GM18502 (cell line): ENCODE measurements around the gene BAZ1B.
"Not testable (repeated sequence)": the region's sequence is repeated elsewhere in the genome, so short reads cannot be mapped to it uniquely, and the experiment has no call there.

ENCODE experiments used
- ATAC-seq: cut with Tn5 transposase; IDR thresholded peaks from one replicate; pipeline ENCODE4 v1.9.1; 2021; ENCODE audit warnings: mild to moderate bottlenecking; ENCODE audit not compliant: unreplicated experiment, poor library complexity

Gene BAZ1B

DNA sequence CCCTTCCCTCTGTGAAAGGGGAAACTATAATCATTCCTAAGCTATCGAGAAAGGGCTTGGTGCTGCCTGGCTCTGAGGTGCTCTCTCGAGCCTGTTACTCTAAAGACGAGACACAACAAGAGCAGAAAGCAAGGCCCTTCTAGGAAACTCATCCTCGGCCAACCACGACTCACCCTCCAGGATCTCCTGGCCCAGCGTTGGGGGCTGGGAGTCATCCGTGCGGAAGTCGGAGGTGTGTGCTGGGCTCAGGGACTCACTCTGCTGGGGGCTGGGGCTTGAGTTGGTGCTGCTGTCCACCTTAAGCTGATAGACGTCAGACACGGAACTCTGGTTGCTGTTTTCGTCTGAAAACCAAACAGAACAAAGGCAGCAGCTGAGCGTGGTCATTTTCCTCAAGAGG is 17.6 kb upstream of the BAZ1B start:
- no peak for ATAC-seq

- ATAC-seq, result not testable (repeated sequence)
Observed at GRCh38 chr7:73538510-73538909, 16.4 kb upstream of the BAZ1B start.

- ATAC-seq, result no peak
Observed at GRCh38 chr7:73537051-73537450, 15.0 kb upstream of the BAZ1B start.

GRCh38 chr7:73536479-73536878 is 14.4 kb upstream of the BAZ1B start:
- no peak for ATAC-seq

GRCh38 chr7:73535918-73536317 is 13.8 kb upstream of the BAZ1B start:
- ATAC-seq, result not testable (repeated sequence)

DNA sequence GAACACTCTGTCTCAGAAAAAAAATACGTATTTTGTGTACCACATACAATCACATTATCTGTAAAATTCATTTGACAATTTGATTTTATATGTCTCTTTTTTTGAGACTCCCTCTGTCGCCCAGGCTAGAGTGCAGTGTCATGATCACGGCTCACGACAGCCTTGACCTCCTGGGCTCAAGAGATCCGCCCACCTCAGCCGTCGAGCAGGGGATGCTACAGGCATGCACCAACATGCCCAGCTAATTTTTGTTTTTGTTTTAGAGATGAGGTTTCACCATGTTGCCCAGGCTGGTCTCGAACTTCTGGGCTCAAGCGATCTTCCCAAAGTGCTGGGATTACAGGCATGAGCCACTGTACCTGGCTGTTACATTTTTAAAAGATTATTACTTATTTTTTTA is 11.6 kb upstream of the BAZ1B start:
- no peak for ATAC-seq

- ATAC-seq, result no peak
Observed at GRCh38 chr7:73532224-73532623, 10.1 kb upstream of the BAZ1B start.

DNA sequence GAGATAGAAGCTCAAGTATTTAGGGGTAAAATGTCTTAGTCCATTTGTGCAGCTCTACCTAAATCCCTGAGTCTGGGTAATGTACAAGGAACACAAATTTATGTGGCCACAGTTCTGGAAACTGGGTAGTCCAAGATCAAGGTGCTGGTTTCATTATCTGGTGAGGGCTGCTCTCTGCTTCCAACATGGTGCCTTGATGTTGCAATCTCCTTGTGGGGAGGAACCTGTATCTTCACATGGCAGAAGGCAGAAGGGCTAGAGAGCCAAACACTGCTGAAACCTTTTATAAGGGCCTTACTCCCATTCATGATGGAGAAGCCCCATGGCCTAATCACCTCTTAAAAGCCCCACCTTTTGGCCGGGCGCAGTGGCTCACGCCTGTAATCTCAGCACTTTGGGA is 8.7 kb upstream of the BAZ1B start:
- no peak for ATAC-seq

DNA sequence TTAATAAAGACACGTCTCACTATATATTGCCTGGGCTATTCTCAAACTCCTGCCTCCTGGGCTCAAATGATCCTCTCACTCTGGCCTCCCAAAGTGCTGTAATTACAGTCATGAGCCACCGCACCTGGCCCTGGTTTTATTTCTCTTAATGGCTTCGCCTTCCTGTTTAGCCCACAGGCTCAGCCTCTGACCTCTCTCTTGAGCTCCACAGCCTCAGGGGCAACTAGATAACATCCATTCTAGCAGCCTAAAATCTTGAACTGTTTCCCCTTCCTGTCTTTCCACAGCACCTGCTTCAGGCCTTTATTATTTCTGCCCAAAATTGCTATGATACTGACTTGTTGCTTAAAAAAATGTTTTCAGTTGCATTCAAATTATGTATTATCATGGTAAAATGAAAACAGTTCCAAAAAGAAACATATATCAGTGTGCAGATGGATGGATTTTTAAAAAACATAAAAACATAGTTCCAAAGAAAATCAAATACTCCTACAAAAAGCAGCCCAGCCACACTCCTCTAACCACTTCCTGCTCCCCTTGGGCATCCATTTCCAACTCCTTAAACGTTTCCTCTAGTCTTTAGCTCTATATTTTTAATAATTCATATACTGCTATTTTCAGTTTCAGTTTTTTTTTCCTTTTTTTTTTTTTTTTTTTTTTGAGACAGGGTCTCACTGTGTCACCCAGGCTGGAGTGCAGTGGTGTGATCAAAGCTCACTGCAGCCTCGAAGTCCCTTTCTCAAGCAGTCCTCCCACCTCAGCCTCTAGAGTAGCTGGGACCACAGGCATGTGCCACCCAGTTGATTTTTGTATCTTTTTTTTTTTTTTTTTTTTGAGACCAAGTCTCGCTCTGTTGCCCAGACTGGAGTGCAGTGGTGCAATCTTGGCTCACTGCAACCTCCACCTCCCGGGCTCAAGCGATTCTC is 5.1 kb upstream of the BAZ1B start:
- no peak for ATAC-seq

DNA sequence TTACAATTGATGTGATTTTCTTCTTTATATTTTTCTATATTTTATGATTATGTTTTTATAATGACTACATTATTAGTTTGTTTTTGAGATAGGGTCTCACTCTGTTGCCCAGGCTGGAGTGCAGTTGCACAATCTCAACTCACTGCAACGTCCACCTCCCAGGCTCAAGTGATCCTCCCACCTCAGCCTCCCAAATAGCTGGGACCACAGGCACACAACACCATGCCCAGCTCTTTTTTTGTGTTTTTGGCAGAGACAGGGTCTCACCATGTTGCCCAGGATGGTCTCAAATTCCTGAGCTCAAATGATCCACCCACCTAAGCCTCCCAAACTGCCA is 4.0 kb upstream of the BAZ1B start:
- not testable (repeated sequence) for ATAC-seq

GRCh38 chr7:73521636-73522104 is 423 bp downstream of the BAZ1B start:
- ATAC-seq, result peak; percentile 50

GRCh38 chr7:73520673-73521635 is 1.1 kb downstream of the BAZ1B start:
- ATAC-seq, result no peak

- ATAC-seq, result no peak
Observed at GRCh38 chr7:73519867-73520672, 2.0 kb downstream of the BAZ1B start.

DNA sequence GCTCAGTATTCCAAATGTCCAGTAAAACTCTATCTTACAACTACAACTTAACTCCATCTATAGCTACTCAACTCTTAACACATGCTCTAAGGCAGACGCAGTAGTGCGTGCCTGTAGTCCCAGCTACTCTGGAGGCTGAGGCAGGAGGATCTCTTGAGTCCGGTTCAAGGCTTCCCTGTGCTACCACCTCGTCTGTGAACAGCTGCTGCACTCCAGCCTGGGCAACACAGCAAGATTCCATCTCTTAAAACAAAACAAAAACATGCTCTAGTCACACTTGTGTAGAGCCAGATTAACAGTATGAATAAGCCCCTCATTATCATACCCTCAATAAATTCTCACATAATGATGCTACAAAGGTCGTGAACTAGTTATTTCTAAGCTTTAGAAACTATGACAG is 3.6 kb downstream of the BAZ1B start:
- no peak for ATAC-seq

DNA sequence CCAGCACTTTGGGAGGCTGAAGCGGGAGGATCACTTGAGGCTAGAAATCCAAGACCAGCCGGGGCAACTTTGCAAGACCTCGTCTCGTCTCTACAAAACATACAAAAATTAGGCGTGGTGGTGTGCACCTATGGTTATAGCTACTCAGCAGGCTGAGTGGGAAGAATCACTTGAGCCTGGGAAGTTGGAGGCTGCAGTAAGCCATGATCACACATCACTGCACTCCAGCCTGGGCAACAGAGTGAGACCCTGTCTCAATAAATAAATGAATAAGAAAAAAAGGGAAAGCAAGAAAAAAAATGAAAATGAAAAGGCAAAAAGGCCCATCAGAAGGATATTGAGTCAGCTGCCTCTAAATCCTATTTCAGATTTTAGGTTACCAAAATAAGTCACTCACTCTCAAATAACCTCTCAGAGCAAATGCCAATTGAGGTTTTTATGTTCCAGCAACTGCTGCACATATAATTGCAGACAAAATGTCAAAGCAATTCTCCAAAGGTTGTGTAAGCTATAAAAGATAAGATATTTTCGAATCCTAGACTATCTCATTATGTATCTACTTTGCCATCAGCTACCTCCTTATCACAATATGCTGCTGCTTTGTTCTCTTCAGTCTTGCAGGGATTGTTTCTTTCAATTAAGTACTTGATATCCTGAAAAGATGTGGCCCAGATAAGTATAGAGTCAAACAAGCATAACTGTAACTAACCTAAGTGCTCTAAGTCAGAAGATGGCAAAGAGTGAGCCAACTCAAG is 4.7 kb downstream of the BAZ1B start:
- no peak for ATAC-seq

- no peak for ATAC-seq
Observed at GRCh38 chr7:73515178-73515577, 6.9 kb downstream of the BAZ1B start.

DNA sequence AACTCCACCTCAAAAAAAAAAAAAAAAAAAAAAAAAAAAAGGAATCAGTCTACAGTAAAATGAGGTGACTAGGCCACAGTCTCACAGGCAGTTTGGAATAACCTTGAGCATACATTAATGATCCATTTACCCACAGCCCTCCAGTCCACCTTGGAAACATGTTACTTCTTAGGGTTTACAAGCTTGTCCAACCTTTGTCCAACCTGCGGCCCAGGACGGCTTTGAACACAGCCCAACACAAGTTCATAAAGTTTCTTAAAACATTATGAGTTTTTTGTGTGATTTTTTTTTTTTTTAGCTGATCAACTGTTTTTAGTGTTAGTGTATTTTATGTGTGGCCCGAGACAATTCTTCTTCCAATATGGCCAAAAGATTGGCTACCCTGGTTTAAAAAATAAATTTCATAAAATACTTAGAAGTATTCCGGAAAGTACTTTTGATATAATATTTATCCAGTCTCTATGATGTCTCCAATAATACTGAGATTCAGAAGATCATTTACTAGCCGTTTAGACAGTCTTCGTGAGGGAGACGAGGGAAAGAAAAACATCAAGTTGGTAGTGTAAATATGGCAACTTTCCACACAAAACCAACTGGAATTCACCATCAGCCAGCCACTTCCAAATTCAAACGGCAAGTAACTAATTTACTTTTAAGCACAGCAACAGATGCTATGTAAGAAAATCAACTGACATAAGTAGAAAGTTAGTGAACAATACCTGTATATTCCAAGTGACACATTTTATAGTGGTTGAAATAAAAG is 9.9 kb downstream of the BAZ1B start:
- ATAC-seq, result no peak

DNA sequence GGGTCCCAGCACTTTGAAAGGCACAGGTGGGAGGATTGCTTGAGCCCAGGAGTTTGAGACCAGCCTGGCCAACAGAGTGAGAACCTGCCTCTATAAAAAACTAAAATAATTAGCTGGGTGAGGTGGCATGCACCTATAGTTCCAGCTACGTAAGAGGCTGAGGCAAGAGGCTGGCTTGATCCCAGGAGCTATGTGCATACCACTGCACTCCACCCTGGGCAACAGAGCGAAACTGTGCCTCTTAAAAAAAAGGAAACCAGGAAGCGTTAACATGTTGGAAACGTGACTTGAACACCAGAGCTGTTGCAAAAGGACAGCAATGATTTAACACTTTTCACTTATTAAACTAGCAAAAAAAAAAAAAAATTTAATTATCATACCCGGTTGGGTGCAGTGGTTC is 12.6 kb downstream of the BAZ1B start:
- ATAC-seq, result no peak

DNA sequence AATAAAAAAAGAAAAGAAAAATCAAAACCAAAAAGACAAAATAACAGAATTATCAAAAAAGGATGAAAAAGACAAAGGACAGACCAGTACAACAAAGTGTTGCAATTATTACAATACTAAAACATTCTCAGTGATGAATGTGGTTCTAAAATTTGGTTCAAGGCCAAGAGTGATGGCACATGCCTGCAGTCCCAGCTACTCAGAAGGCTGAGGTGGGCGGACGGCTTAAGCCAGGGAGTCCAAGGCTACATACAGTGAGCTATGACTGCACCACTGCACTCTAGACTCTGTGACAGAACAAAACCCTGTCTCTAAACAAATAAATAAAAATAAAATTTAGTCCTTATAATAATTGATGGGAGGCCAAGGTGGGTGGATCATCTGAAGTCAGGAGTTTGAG is 14.5 kb downstream of the BAZ1B start:
- no peak for ATAC-seq
